Panc1 (cell line): Measurements from ENCODE around the gene SPRR2D. TPM values are rescaled to one million over a fixed set of nuclear protein-coding genes. Genes with fewer than 3 reads are reported as not detected.

Experiments used
- ATAC-seq: fragments of 200-7000 bp; cut with Tn5 transposase; 2 replicates; pipeline ENCODE4 v1.9.1; 2020; ENCODE audit warnings: mild to moderate bottlenecking, moderate library complexity
- BruUV-seq: library from RNA; stranded (reverse); fragments of 400-500 nt; replicated peaks from 2 replicates; lab custom pipeline; 2021; lab: Mats Ljungman, UMichigan
- CTCF ChIA-PET: fragments of 300-600 bp; sonication (Branson Sonifier 250); formaldehyde crosslinking; loops from one replicate; lab custom pipeline; 2022; ENCODE audit warnings: antibody characterized with exemption; lab: Charles Lee
- POLR2A ChIA-PET: fragments of 300-600 bp; sonication (Branson Sonifier 250); formaldehyde crosslinking; loops from one replicate; lab custom pipeline; 2022; ENCODE audit warnings: antibody characterized with exemption; lab: Charles Lee
- DNase-seq: peaks from one replicate; pipeline ENCODE4 v3.0.0-alpha.2; 2010; ENCODE audit warnings: low read depth, low spot score
- H3K27ac ChIP-seq: 2 replicates; pipeline ENCODE4 v1.5.1; 2011; ENCODE audit warnings: mild to moderate bottlenecking, low read length, inconsistent platforms
- H3K27me3 ChIP-seq: fragments of 200-500 bp; sonication (Bioruptor generic); 2 replicates; pipeline ENCODE4 v1.6.0; 2014; ENCODE audit warnings: low read length, inconsistent platforms; ENCODE audit not compliant: control insufficient read depth, insufficient read depth
- H3K36me3 ChIP-seq: fragments of 200-500 bp; sonication (Bioruptor generic); 2 replicates; pipeline ENCODE4 v1.5.1; 2014; ENCODE audit warnings: inconsistent platforms, mild to moderate bottlenecking, low read length, moderate library complexity; ENCODE audit not compliant: control insufficient read depth, insufficient read depth
- H3K4me1 ChIP-seq: 2 replicates; pipeline ENCODE4 v1.5.1; 2011; ENCODE audit warnings: inconsistent platforms, mild to moderate bottlenecking, low read length, moderate library complexity; ENCODE audit not compliant: control insufficient read depth, insufficient read depth
- H3K4me3 ChIP-seq, 2 experiments: 2 replicates each; pipeline ENCODE4 v1.5.1; 2011 to 2012; ENCODE audit warnings: low read depth in 2 of 2, low read length in 2 of 2, mild to moderate bottlenecking in 2 of 2, inconsistent platforms in 1 of 2, moderate library complexity in 1 of 2
- H3K9me3 ChIP-seq: fragments of 200-500 bp; sonication (Bioruptor generic); 2 replicates; pipeline ENCODE4 v1.5.1; 2014; ENCODE audit warnings: low read depth, mild to moderate bottlenecking, inconsistent platforms, low read length, moderate library complexity; ENCODE audit not compliant: control insufficient read depth, insufficient read depth
- POLR2AphosphoS5 ChIP-seq: IDR thresholded peaks from 2 replicates; pipeline ENCODE4 v1.6.1; 2012; ENCODE audit warnings: mild to moderate bottlenecking, low read depth, low read length, moderate library complexity
- SIN3A ChIP-seq: IDR thresholded peaks from 2 replicates; pipeline ENCODE4 v1.6.1; 2012; ENCODE audit warnings: low read depth, mild to moderate bottlenecking, low read length, moderate library complexity, borderline replicate concordance; ENCODE audit not compliant: insufficient read depth
- TCF7L2 ChIP-seq: IDR thresholded peaks from 2 replicates; pipeline ENCODE4 v1.6.1; 2011; ENCODE audit warnings: mild to moderate bottlenecking, low read depth, low read length, inconsistent platforms
- in situ Hi-C: cut with HindIII; loops from 2 replicates; pipeline ENCODE4 v1.10.0; 2016; ENCODE audit warnings: low sequenced_read_pairs, low pct_unique_long_range_greater_than_20kb
- intact Hi-C: fragments of 100-400 bp; cut with micrococcal nuclease; formaldehyde crosslinking; loops from one replicate; pipeline ENCODE4 v1.10.0; 2022; ENCODE audit not compliant: unreplicated experiment
- total RNA-seq: library from RNA; stranded (reverse); gene quantifications from one replicate; pipeline ENCODE4 v1.2.1, GENCODE V29; 2021; ENCODE audit not compliant: unreplicated experiment
- TF ChIP-seq, protein P1 (sequence below), 2 experiments: IDR thresholded peaks; 2 replicates each; pipeline ENCODE4 v1.6.1; 2011 to 2012; ENCODE audit warnings: low read depth in 2 of 2, control low read depth in 1 of 2, low read length in 1 of 2, mild to moderate bottlenecking in 1 of 2, moderate library complexity in 1 of 2; ENCODE audit not compliant: insufficient read depth in 1 of 2
- TF ChIP-seq, protein P2 (sequence below): fragments of 450-650 bp; IDR thresholded peaks from 2 replicates; pipeline ENCODE4 v1.5.1; 2017; ENCODE audit warnings: mild to moderate bottlenecking

SPRR2D gene
- total RNA-seq, 1 experiment from 2014 or later, result not detected

DNA sequence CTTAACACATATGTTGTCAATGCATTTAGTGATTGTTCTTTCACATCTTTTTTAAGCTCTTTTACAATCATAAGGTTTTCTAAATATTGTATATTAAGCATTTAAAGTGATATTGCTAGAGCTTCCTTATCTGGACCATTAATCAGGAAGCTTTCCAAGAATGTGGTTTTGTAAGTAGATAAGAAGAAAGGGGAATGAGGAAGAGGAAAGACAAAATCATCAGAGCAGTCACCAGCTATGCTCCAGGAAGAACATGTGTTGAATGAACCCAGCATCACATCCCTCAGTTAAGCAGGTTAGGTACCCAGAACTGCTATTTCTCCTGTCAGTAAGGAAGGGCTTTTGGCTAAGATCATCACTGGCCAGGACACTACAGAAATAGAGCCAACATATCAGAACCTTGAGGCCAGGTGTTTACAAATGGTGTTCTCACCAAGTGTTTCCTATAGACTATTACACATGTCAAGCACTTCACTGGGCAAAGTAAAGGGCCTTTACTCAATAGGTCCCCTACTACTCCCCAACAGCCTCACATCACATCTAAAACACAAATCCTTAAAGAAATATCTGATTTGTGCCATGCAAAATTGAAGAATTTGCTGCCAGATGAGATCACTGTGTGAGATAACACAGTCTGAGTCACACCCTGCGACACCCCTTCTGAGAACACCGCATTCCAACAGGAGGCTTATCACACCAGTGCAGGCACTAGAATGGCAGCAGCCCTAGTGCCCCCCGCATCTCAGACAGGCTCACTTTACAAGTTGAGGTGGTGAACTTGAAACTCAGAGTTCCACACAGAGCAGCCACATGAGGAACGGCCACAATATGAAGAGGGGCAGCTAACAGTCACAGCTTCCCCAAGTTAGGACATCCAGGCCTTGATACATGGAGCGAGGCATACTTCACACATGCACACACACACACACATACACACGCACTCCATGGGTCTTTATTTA lies 18.2 kb upstream of the SPRR2D start:
- intact Hi-C loops (no loop called here), in situ Hi-C loops (no loop called here)
- no peak overlapping the region for H3K27ac ChIP-seq
- BruUV-seq, result no TSS peak
- H3K27me3 ChIP-seq, result peaks cover 5% of the 10 kb centered on the region; the same call in 1 of the 2 replicates
- ChIA-PET POLR2A (interaction anchor here (0.6 kb wide), 1 partner anchor 14 kb away, joined by 4 read pairs; no protein-coding TSS in a partner anchor), CTCF (no interaction called here)
- H3K36me3 ChIP-seq, result no peaks in the 10 kb centered on the region
- DNase-seq (no peak), ATAC-seq (no peak)
- no peaks in the 10 kb centered on the region for H3K9me3 ChIP-seq
- H3K4me3 ChIP-seq, result no peak overlapping the region
- no peaks in the 10 kb centered on the region for H3K4me1 ChIP-seq
- TF ChIP-seq, protein P1, sequence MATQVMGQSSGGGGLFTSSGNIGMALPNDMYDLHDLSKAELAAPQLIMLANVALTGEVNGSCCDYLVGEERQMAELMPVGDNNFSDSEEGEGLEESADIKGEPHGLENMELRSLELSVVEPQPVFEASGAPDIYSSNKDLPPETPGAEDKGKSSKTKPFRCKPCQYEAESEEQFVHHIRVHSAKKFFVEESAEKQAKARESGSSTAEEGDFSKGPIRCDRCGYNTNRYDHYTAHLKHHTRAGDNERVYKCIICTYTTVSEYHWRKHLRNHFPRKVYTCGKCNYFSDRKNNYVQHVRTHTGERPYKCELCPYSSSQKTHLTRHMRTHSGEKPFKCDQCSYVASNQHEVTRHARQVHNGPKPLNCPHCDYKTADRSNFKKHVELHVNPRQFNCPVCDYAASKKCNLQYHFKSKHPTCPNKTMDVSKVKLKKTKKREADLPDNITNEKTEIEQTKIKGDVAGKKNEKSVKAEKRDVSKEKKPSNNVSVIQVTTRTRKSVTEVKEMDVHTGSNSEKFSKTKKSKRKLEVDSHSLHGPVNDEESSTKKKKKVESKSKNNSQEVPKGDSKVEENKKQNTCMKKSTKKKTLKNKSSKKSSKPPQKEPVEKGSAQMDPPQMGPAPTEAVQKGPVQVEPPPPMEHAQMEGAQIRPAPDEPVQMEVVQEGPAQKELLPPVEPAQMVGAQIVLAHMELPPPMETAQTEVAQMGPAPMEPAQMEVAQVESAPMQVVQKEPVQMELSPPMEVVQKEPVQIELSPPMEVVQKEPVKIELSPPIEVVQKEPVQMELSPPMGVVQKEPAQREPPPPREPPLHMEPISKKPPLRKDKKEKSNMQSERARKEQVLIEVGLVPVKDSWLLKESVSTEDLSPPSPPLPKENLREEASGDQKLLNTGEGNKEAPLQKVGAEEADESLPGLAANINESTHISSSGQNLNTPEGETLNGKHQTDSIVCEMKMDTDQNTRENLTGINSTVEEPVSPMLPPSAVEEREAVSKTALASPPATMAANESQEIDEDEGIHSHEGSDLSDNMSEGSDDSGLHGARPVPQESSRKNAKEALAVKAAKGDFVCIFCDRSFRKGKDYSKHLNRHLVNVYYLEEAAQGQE (IDR thresholded peaks at IDR 0.05; ENCODE audit: insufficient read depth in 1 of 2, low read depth in 2 of 2, low read length in 1 of 2), result no peak
- TF ChIP-seq TCF7L2 (no peak), POLR2AphosphoS5 (no peak), SIN3A (no peak)
- TF ChIP-seq, protein P2, sequence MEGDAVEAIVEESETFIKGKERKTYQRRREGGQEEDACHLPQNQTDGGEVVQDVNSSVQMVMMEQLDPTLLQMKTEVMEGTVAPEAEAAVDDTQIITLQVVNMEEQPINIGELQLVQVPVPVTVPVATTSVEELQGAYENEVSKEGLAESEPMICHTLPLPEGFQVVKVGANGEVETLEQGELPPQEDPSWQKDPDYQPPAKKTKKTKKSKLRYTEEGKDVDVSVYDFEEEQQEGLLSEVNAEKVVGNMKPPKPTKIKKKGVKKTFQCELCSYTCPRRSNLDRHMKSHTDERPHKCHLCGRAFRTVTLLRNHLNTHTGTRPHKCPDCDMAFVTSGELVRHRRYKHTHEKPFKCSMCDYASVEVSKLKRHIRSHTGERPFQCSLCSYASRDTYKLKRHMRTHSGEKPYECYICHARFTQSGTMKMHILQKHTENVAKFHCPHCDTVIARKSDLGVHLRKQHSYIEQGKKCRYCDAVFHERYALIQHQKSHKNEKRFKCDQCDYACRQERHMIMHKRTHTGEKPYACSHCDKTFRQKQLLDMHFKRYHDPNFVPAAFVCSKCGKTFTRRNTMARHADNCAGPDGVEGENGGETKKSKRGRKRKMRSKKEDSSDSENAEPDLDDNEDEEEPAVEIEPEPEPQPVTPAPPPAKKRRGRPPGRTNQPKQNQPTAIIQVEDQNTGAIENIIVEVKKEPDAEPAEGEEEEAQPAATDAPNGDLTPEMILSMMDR, result no peak

DNA sequence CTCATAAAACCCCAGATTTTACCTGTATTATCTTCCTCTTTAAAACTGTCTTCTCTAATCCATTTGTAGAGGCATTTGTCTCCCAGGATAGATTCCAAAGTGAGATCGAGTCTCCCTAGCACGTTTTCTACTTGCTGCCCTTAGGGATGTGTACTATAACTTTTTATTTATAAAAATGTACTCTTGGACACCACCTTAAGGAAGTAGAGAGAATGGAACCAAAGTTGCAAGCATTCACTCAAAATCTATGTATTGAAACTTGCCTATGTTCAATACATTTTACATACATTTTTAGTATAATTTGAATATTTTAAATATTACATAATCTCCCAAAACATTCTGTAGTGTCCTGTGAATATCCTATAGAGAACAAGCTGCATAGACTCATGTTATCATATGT lies 17.2 kb upstream of the SPRR2D start:
- CTCF ChIA-PET, result interaction anchor here (0.8 kb wide), 1 partner anchor 134 kb away, joined by 3 read pairs; no protein-coding TSS in a partner anchor
- Histone ChIP-seq H3K27me3 (peaks cover 5% of the 10 kb centered on the region; the same call in 1 of the 2 replicates), H3K27ac (no peak overlapping the region), H3K4me1 (no peaks in the 10 kb centered on the region), H3K36me3 (no peaks in the 10 kb centered on the region), H3K4me3 (no peak overlapping the region), H3K9me3 (no peaks in the 10 kb centered on the region)
- POLR2A ChIA-PET, result no interaction called here
- intact Hi-C loops (no loop called here), in situ Hi-C loops (no loop called here)
- DNase-seq (no peak), ATAC-seq (no peak)
- no TSS peak for BruUV-seq
- no peak for TF ChIP-seq POLR2AphosphoS5
- TF ChIP-seq, protein P2, result no peak
- TF ChIP-seq SIN3A, result no peak
- TF ChIP-seq, protein P1 (IDR thresholded peaks at IDR 0.05; ENCODE audit: insufficient read depth in 1 of 2, low read depth in 2 of 2, low read length in 1 of 2), result no peak
- TF ChIP-seq TCF7L2, result no peak
